DND-41 (cell line): ENCODE data around the gene FBLN1.
"Not testable (repeated sequence)": the region's sequence is repeated elsewhere in the genome, so short reads cannot be mapped to it uniquely, and the experiment has no call there.

Experiments used
- ATAC-seq: fragments of 200-7000 bp; cut with Tn5 transposase; 3 replicates; pipeline ENCODE4 v1.9.1; 2021; ENCODE audit warnings: low read depth; ENCODE audit not compliant: insufficient read depth
- DNase-seq: peaks from one replicate; pipeline ENCODE4 v3.0.0-alpha.2; 2020
- H2AFZ ChIP-seq: 2 replicates; pipeline ENCODE4 v1.6.0; 2012; ENCODE audit warnings: low read depth, low read length
- H3K27ac ChIP-seq: 2 replicates; pipeline ENCODE4 v1.5.1; 2012; ENCODE audit warnings: low read length, inconsistent platforms
- H3K27me3 ChIP-seq: fragments of 200-600 bp; sonication (generic); 2 replicates; pipeline ENCODE4 v1.6.0; 2012; ENCODE audit warnings: low read length, mild to moderate bottlenecking, inconsistent platforms; ENCODE audit not compliant: insufficient read depth, poor library complexity
- H3K36me3 ChIP-seq: 2 replicates; pipeline ENCODE4 v1.5.1; 2012; ENCODE audit warnings: low read length, inconsistent platforms; ENCODE audit not compliant: insufficient read depth
- H3K4me1 ChIP-seq: 2 replicates; pipeline ENCODE4 v1.5.1; 2012; ENCODE audit warnings: mild to moderate bottlenecking, low read length; ENCODE audit not compliant: insufficient read depth
- H3K4me2 ChIP-seq: 2 replicates; pipeline ENCODE4 v1.6.0; 2012; ENCODE audit warnings: mild to moderate bottlenecking, moderate library complexity, low read length, inconsistent platforms; ENCODE audit not compliant: insufficient read depth
- H3K4me3 ChIP-seq, 2 experiments: fragments of 200-600 bp in 1 of 2; shearing (Covaris generic) in 1 of 2; 2 replicates each; pipeline ENCODE4 v1.5.1; 2012 to 2016; ENCODE audit warnings: inconsistent platforms in 2 of 2, low read length in 2 of 2, mild to moderate bottlenecking in 2 of 2, low read depth in 1 of 2, moderate library complexity in 1 of 2
- H3K79me2 ChIP-seq: 2 replicates; pipeline ENCODE4 v1.6.0; 2012; ENCODE audit warnings: low read length, inconsistent platforms; ENCODE audit not compliant: insufficient read depth
- H3K9ac ChIP-seq: 2 replicates; pipeline ENCODE4 v1.6.0; 2012; ENCODE audit warnings: low read depth, mild to moderate bottlenecking, inconsistent platforms, low read length, moderate library complexity
- H3K9me3 ChIP-seq: 2 replicates; pipeline ENCODE4 v1.5.1; 2012; ENCODE audit warnings: low read length, moderate library complexity, mild to moderate bottlenecking, inconsistent platforms; ENCODE audit not compliant: insufficient read depth, severe bottlenecking
- H4K20me1 ChIP-seq: 2 replicates; pipeline ENCODE4 v1.6.0; 2012; ENCODE audit warnings: low read length; ENCODE audit not compliant: insufficient read depth
- CTCF ChIP-seq: IDR thresholded peaks from 2 replicates; pipeline ENCODE4 v1.5.1; 2012; ENCODE audit warnings: borderline replicate concordance, low read length, moderate library complexity, mild to moderate bottlenecking; ENCODE audit not compliant: poor library complexity, severe bottlenecking; ENCODE audit errors: extremely low read depth
- EZH2 ChIP-seq: IDR thresholded peaks from 3 replicates; pipeline ENCODE4 v1.6.1; 2012; ENCODE audit warnings: borderline replicate concordance, low read depth, mild to moderate bottlenecking, moderate library complexity, low read length, inconsistent platforms; ENCODE audit not compliant: severe bottlenecking

FBLN1 gene

DNA sequence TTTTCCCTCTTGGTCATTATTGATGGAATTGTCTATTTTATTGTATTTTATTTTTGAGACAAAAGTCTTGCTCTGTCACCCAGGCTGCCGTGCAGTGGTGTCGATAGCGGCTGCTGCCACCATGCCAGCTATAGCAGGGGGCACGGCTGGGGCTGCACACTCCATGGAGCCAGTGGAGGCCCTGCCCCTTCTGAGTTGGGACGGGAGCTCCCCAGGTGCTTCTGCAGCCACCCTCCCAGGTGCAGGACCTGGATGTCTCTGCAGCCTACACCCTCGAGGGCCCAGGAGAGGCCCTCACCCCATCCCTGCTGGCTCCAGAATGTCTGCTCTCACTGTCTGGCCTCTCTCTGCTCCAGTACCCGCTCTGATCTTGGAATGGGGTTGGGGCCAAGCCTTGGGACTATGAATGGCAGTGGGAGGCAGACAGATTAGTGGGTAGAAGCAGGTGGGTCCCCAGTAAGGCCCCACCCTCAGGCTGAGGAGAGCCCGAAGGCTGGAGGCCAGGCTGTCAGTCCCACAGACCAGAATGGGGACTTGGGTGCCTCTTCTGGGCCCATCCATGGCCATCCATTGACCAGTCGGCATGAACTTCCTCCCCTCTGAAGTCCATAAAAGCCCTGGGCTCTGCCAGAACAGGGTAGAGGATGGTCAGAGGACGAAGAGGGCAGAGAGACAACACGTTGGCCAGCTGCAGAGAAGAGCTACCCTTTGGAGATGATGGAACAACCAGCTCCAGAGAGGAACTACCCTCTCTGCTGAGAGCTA lies 119.3 kb downstream of the FBLN1 start:
- Histone ChIP-seq H3K36me3 (no peaks in the 10 kb centered on the region), H3K27me3 (peaks cover 5% of the 10 kb centered on the region), H3K4me3 (no peak overlapping the region), H2AFZ (no peak overlapping the region), H3K27ac (no peak overlapping the region), H3K9me3 (no peaks in the 10 kb centered on the region), H3K79me2 (no peaks in the 10 kb centered on the region), H3K9ac (no peak overlapping the region), H3K4me2 (no peak overlapping the region), H3K4me1 (no peaks in the 10 kb centered on the region), H4K20me1 (no peaks in the 10 kb centered on the region)
- DNase-seq (no peak), ATAC-seq (no peak)
- no peak for TF ChIP-seq CTCF
- no peak for TF ChIP-seq EZH2

DNA sequence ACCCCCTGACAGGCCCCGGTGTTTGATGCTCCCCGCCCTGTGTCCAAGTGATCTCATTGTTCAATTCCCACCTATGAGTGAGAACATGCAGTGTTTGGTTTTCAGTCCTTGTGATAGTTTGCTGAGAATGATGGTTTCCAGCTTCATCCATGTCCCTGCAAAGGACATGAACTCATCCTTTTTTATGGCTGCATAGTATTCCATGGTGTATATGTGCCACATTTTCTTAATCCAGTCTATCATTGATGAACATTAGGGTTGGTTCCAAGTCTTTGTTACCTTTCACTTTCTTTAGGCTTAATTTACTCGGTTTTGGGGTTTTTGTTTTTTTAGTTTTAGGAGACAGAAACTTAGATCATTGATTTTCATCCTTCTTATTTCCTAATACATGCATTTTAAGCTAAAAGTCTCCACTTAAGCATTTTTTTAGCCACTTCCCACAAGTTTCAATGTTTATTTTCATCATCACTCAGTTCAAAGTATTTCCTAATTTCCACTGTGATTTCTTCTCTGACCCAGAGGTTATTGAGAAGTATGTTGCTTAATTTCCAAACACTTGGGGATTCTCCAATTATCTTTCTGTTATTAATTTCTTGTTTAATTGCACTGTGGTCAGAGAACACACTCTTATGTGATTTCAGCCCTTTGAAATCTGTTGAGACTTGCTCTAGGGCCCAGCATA lies 120.9 kb downstream of the FBLN1 start:
- H2AFZ ChIP-seq, ATAC-seq, H3K9ac ChIP-seq, H3K27me3 ChIP-seq, H3K4me2 ChIP-seq, H4K20me1 ChIP-seq, H3K4me3 ChIP-seq, H3K79me2 ChIP-seq, DNase-seq, H3K4me1 ChIP-seq, H3K27ac ChIP-seq, H3K36me3 ChIP-seq, H3K9me3 ChIP-seq: not testable (repeated sequence)

GRCh38 chr22:45626198-45626651 lies 123.5 kb downstream of the FBLN1 start:
- Histone ChIP-seq H3K27me3 (peaks cover 10% of the 10 kb centered on the region), H2AFZ (no peak overlapping the region), H3K9me3 (no peaks in the 10 kb centered on the region), H3K9ac (no peak overlapping the region), H3K4me2 (no peak overlapping the region), H3K27ac (no peak overlapping the region), H3K36me3 (no peaks in the 10 kb centered on the region), H3K4me1 (no peaks in the 10 kb centered on the region), H3K79me2 (no peaks in the 10 kb centered on the region), H4K20me1 (no peaks in the 10 kb centered on the region), H3K4me3 (no peak overlapping the region)
- DNase-seq: no peak
- TF ChIP-seq CTCF (no peak), EZH2 (no peak)
- ATAC-seq: no peak

DNA sequence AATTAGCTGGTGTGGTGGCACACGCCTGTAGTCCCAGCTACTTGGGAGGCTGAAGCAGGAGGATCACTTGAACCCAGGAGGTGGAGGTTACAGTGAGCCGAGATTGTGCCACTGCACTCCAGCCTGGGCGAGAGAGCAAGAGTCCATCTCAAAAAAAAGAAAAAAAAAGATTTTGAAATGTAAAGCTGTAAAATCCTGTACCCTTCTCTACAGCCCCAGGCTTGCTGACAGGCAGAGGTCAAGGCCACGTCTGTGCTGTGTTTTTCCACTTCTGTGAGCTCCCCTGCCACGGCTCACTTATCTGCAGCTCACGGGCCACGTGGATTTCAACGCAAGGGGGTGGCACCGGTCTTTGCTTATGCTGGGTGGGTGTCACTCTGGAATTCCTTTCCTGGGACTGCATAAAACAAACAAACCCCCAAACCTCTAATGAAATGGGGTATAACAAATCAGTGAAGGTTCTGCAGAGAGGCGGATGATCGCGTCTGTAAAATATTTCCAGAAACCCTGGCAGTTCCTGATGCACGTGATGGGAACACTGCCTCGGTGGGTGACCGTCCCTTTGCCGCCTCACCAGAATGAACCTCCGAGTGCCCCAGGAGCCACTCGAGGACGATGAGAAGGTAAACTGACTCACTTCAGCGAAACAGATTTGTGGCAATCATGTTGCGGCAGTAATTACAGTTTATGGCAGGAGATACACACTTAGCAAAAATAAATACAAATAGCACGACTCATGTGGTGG lies 125.0 kb downstream of the FBLN1 start:
- Histone ChIP-seq H3K27me3 (peaks cover 16% of the 10 kb centered on the region), H3K27ac (no peak overlapping the region), H3K4me2 (no peak overlapping the region), H3K9me3 (no peaks in the 10 kb centered on the region), H3K9ac (no peak overlapping the region), H4K20me1 (no peaks in the 10 kb centered on the region), H3K79me2 (no peaks in the 10 kb centered on the region), H3K4me3 (no peak overlapping the region), H2AFZ (no peak overlapping the region), H3K36me3 (no peaks in the 10 kb centered on the region), H3K4me1 (no peaks in the 10 kb centered on the region)
- ATAC-seq: no peak
- no peak for DNase-seq
- TF ChIP-seq EZH2: no peak
- TF ChIP-seq CTCF: no peak
